Germinal center (tissue), 1 donor: ENCODE measurements around the gene ATP5F1A.
"Not testable (repeated sequence)": the region's sequence is repeated elsewhere in the genome, so short reads cannot be mapped to it uniquely, and the experiment has no call there.

Source experiments
- DNase-seq: peaks from one replicate; pipeline ENCODE4 v3.0.0; 2012; ENCODE audit warnings: mixed read lengths, low spot score

Gene ATP5F1A

GRCh38 chr18:46097801-46098615 is at the start of gene ATP5F1A:
Gene ATP5F1A, minus strand, starts transcription at chr18:46098296. Its CDS starts 65 bp downstream, at chr18:46098231.
- peak; percentile 86 for DNase-seq

GRCh38 chr18:46141199-46141598 is 43.1 kb upstream of the ATP5F1A start:
- no peak for DNase-seq

GRCh38 chr18:46140173-46140572 is 42.1 kb upstream of the ATP5F1A start:
- no peak for DNase-seq

- DNase-seq: no peak
Measured at GRCh38 chr18:46134920-46135675, 37.0 kb upstream of the ATP5F1A start.

GRCh38 chr18:46133534-46133933 is 35.4 kb upstream of the ATP5F1A start:
- no peak for DNase-seq

- not testable (repeated sequence) for DNase-seq
Measured at GRCh38 chr18:46130549-46130948, 32.5 kb upstream of the ATP5F1A start.

- DNase-seq: no peak
Measured at GRCh38 chr18:46130061-46130460, 32.0 kb upstream of the ATP5F1A start.

- not testable (repeated sequence) for DNase-seq
Measured at GRCh38 chr18:46126625-46127024, 28.5 kb upstream of the ATP5F1A start.

GRCh38 chr18:46113751-46114150 is 15.7 kb upstream of the ATP5F1A start:
- no peak for DNase-seq

GRCh38 chr18:46110406-46110805 is 12.3 kb upstream of the ATP5F1A start:
- DNase-seq: no peak

GRCh38 chr18:46109386-46109785 is 11.3 kb upstream of the ATP5F1A start:
- no peak for DNase-seq

- DNase-seq: peak; percentile 87
Measured at GRCh38 chr18:46104128-46104911, 6.2 kb upstream of the ATP5F1A start, which contains the start of gene HAUS1. Gene HAUS1, plus strand, starts transcription at chr18:46104385. Its CDS starts 27 bp downstream, at chr18:46104412.

GRCh38 chr18:46099463-46099862 is 1.4 kb upstream of the ATP5F1A start:
- DNase-seq: no peak

- DNase-seq: no peak
Measured at GRCh38 chr18:46098616-46098933, 479 bp upstream of the ATP5F1A start.

GRCh38 chr18:46097431-46097800 is 680 bp downstream of the ATP5F1A start:
- DNase-seq: peak; percentile 3

GRCh38 chr18:46096651-46097300 is 1.3 kb downstream of the ATP5F1A start:
- DNase-seq: peak; percentile 19

GRCh38 chr18:46095532-46095931 is 2.6 kb downstream of the ATP5F1A start:
- DNase-seq: no peak

- not testable (repeated sequence) for DNase-seq
Measured at GRCh38 chr18:46088501-46088900, 9.6 kb downstream of the ATP5F1A start.

GRCh38 chr18:46084431-46084830 is 13.7 kb downstream of the ATP5F1A start:
- DNase-seq: no peak

- DNase-seq: no peak
Measured at GRCh38 chr18:46080156-46080555, 17.9 kb downstream of the ATP5F1A start.

- DNase-seq: no peak
Measured at GRCh38 chr18:46079336-46079735, 18.8 kb downstream of the ATP5F1A start.
